Fibroblast of gingiva (primary cell): ENCODE measurements around the gene MCC.

ENCODE experiments used
- DNase-seq: peaks from one replicate; pipeline ENCODE4 v3.0.0-alpha.2; 2011; ENCODE audit warnings: low read depth

MCC gene

GRCh38 chr5:113223315-113223714, 264.9 kb downstream of the MCC start:
- no peak for DNase-seq

- no peak for DNase-seq
Observed at GRCh38 chr5:113221294-113222176, 266.7 kb downstream of the MCC start.

GRCh38 chr5:113219695-113220094, 268.6 kb downstream of the MCC start:
- DNase-seq = no peak

- no peak for DNase-seq
Observed at GRCh38 chr5:113218906-113219517, 269.2 kb downstream of the MCC start.

- DNase-seq = no peak
Observed at GRCh38 chr5:113218200-113218599, 270.1 kb downstream of the MCC start.

GRCh38 chr5:113217619-113218184, 270.6 kb downstream of the MCC start:
- no peak for DNase-seq

- no peak for DNase-seq
Observed at GRCh38 chr5:113216545-113216944, 271.7 kb downstream of the MCC start.

- peak; percentile 37 for DNase-seq
Observed at GRCh38 chr5:113215401-113216060, 272.7 kb downstream of the MCC start.

GRCh38 chr5:113214606-113215323, 273.5 kb downstream of the MCC start:
- DNase-seq = no peak

GRCh38 chr5:113213551-113214425, 274.5 kb downstream of the MCC start:
- no peak for DNase-seq

- peak; percentile 47 for DNase-seq
Observed at GRCh38 chr5:113212244-113212920, 275.9 kb downstream of the MCC start.

GRCh38 chr5:113209498-113209897, 278.8 kb downstream of the MCC start:
- DNase-seq = no peak

GRCh38 chr5:113205807-113206206, 282.4 kb downstream of the MCC start:
- DNase-seq = no peak

GRCh38 chr5:113205323-113205722, 282.9 kb downstream of the MCC start:
- no peak for DNase-seq

GRCh38 chr5:113204525-113205161, 283.6 kb downstream of the MCC start:
- DNase-seq = peak; percentile 80

- no peak for DNase-seq
Observed at GRCh38 chr5:113203916-113204315, 284.3 kb downstream of the MCC start.

- no peak for DNase-seq
Observed at GRCh38 chr5:113202746-113203716, 285.2 kb downstream of the MCC start.

- no peak for DNase-seq
Observed at GRCh38 chr5:113202287-113202686, 286.0 kb downstream of the MCC start.

- no peak for DNase-seq
Observed at GRCh38 chr5:113201715-113202114, 286.5 kb downstream of the MCC start.
